PC-3 (cell line): ENCODE measurements around the gene GPR18.

Source experiments
- CTCF ChIP-seq: fragments of 300-600 bp; sonication (generic); conservative IDR thresholded peaks from 2 replicates; pipeline ENCODE4 v1.5.1; 2017; ENCODE audit warnings: antibody characterized with exemption, low read depth, mild to moderate bottlenecking, low read length
- EZH2 ChIP-seq: fragments of 300-600 bp; sonication (generic); IDR thresholded peaks from one replicate; pipeline ENCODE4 v1.6.1; 2017; ENCODE audit warnings: antibody characterized with exemption, mild to moderate bottlenecking, low read length; ENCODE audit not compliant: unreplicated experiment
- EZH2phosphoT487 ChIP-seq: fragments of 300-600 bp; sonication (generic); IDR thresholded peaks from 2 replicates; pipeline ENCODE4 v1.6.1; 2018; ENCODE audit warnings: mild to moderate bottlenecking, antibody characterized with exemption, low read length, borderline replicate concordance

GRCh38 chr13:99294198-99294597 is 36.0 kb upstream of the GPR18 start:
- TF ChIP-seq CTCF = no peak
- TF ChIP-seq EZH2 = no peak
- no peak for TF ChIP-seq EZH2phosphoT487
